ENCODE results near the gene PLXNB2.

PLXNB2 gene

DNA sequence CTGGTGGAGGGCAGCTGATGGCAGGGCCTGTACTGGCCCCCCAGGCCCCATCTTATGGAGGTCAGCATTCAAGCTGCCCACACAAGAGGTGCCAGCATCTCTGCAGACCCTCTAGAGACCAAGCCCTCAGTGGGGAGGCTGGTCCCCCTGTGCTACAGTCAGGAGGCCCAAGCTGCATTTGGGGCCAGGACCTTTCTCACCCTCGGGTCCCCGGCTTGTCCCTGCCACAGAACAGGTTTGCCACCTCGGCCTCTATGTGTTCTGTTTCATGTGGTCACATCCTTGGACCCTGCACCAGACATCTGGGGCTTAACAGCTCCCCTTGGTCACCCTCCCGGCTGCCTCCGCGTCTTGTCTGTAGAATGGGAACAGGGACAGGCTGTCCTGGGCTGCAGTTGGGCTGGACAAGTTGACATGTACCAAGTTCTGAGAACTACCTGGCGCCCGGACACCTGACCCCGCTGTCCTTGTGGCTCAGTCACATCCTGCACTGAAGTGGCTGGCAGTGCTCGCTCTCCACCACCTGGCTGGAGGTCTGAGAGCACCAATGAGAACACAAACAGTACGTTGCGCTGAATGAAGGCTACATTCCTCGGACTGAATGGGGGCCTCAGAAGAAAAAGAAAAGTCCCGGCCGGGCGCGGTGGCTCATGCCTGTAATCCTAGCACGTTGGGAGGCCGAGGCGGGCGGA is 2.7 kb upstream of the PLXNB2 start:
- no peak for ATAC-seq (ENCODE audit: low read depth)
- Histone ChIP-seq H3K4me1 (ENCODE audit: insufficient read depth, poor library complexity, severe bottlenecking) (peaks cover 14% of the 10 kb centered on the region), H3K27me3 (ENCODE audit: insufficient read depth, poor library complexity, severe bottlenecking) (no peaks in the 10 kb centered on the region), H3K4me3 (ENCODE audit: severe bottlenecking) (no peak overlapping the region), H3K36me3 (ENCODE audit: low read depth) (no peaks in the 10 kb centered on the region), H3K27ac (ENCODE audit: poor library complexity, severe bottlenecking) (no peak overlapping the region), H3K9me3 (ENCODE audit: severe bottlenecking) (no peaks in the 10 kb centered on the region)
- TF ChIP-seq, protein P1, sequence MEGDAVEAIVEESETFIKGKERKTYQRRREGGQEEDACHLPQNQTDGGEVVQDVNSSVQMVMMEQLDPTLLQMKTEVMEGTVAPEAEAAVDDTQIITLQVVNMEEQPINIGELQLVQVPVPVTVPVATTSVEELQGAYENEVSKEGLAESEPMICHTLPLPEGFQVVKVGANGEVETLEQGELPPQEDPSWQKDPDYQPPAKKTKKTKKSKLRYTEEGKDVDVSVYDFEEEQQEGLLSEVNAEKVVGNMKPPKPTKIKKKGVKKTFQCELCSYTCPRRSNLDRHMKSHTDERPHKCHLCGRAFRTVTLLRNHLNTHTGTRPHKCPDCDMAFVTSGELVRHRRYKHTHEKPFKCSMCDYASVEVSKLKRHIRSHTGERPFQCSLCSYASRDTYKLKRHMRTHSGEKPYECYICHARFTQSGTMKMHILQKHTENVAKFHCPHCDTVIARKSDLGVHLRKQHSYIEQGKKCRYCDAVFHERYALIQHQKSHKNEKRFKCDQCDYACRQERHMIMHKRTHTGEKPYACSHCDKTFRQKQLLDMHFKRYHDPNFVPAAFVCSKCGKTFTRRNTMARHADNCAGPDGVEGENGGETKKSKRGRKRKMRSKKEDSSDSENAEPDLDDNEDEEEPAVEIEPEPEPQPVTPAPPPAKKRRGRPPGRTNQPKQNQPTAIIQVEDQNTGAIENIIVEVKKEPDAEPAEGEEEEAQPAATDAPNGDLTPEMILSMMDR (IDR thresholded peaks at IDR 0.05; ENCODE audit: poor library complexity, severe bottlenecking): no peak
- no peak for DNase-seq (ENCODE audit: low spot score)

DNA sequence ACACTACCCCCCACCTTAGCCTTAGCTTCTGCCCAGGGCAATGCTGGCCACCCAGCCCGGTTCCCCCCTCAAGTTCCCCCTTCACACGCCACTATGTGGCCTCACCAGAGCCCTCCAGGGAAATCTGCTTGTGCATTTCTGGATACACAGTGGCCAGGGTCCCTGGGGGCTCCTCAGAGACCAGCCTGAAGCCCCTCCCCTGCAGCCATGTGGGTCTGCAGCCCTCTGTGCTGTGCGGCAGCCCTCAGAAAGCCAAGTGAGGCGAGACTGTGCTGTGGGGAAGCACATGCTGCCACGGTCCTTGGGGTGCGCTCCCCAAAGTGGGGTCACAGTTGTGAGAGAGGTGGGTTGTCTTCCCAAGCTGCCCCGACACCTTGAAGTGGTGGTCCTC is 2.1 kb upstream of the PLXNB2 start:
- Histone ChIP-seq H3K9me3 (ENCODE audit: severe bottlenecking) (no peaks in the 10 kb centered on the region), H3K36me3 (ENCODE audit: low read depth) (no peaks in the 10 kb centered on the region), H3K27me3 (ENCODE audit: insufficient read depth, poor library complexity, severe bottlenecking) (no peaks in the 10 kb centered on the region), H3K4me1 (ENCODE audit: insufficient read depth, poor library complexity, severe bottlenecking) (peaks cover 19% of the 10 kb centered on the region), H3K4me3 (ENCODE audit: severe bottlenecking) (no peak overlapping the region), H3K27ac (ENCODE audit: poor library complexity, severe bottlenecking) (peak overlapping the region; percentile 99)
- ATAC-seq (ENCODE audit: low read depth) (no peak), DNase-seq (ENCODE audit: low spot score) (no peak)
- TF ChIP-seq, protein P1 (IDR thresholded peaks at IDR 0.05; ENCODE audit: poor library complexity, severe bottlenecking): no peak

DNA sequence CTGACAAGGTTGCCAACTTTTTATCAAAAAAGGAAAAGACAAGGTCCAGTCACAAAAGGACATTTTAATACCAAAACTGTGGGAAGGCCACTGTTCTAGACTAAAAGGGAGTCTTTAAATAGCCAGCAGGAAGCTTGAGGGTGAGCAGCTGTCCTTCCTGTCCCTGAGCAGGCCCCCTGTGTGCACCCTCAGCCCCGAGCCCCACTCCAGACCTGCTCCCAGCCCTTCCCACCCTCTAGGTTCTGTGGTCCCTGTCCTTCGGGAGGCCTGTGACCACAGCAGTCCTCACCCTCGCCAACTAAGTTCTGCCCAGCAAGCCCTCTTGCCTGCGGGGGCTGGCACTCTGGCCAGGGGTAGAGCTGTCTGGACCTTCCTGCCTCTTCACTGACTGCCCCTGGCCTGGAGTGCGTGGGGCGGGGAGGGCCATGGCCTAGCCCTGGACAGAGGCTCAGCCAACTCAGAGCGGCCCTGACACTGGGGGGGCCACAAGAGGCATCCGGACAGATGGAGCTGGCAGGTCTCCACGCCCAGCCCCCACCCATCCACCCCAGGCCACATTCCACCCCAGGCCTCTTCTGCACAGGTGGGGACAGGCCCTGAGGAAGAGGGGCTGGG is 1.6 kb upstream of the PLXNB2 start:
- no peak overlapping the region for H3K4me3 ChIP-seq (ENCODE audit: severe bottlenecking)
- H3K4me1 ChIP-seq (ENCODE audit: insufficient read depth, poor library complexity, severe bottlenecking): peaks cover 17% of the 10 kb centered on the region
- no peak for ATAC-seq (ENCODE audit: low read depth)
- no peak for DNase-seq (ENCODE audit: low spot score)
- H3K36me3 ChIP-seq (ENCODE audit: low read depth): no peaks in the 10 kb centered on the region
- no peaks in the 10 kb centered on the region for H3K9me3 ChIP-seq (ENCODE audit: severe bottlenecking)
- H3K27me3 ChIP-seq (ENCODE audit: insufficient read depth, poor library complexity, severe bottlenecking): no peaks in the 10 kb centered on the region
- peak overlapping the region; percentile 99 for H3K27ac ChIP-seq (ENCODE audit: poor library complexity, severe bottlenecking)
- TF ChIP-seq, protein P1 (IDR thresholded peaks at IDR 0.05; ENCODE audit: poor library complexity, severe bottlenecking): no peak

DNA sequence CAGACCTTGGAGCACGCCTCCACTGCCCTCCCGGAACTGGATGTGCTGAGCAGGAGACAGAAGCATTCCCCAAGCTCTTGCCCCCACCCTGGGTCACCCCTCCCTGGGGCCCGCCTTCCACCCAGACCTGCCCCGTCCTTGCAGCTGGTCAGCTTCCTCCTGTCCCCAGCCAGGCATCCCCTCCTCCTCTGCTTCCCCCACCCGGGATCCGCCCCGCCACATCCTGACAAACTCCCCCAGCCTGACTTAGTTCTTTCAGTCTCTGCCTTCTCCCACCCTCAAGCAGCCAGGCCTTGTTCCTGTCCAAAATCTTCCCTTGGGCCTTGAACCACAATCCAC is 1.1 kb upstream of the PLXNB2 start:
- TF ChIP-seq, protein P1 (IDR thresholded peaks at IDR 0.05; ENCODE audit: poor library complexity, severe bottlenecking): no peak
- peak overlapping the region; percentile 99 for H3K27ac ChIP-seq (ENCODE audit: poor library complexity, severe bottlenecking)
- no peak overlapping the region for H3K4me3 ChIP-seq (ENCODE audit: severe bottlenecking)
- H3K9me3 ChIP-seq (ENCODE audit: severe bottlenecking): no peaks in the 10 kb centered on the region
- peaks cover 19% of the 10 kb centered on the region for H3K4me1 ChIP-seq (ENCODE audit: insufficient read depth, poor library complexity, severe bottlenecking)
- H3K36me3 ChIP-seq (ENCODE audit: low read depth): peaks cover under 1% of the 10 kb centered on the region
- ATAC-seq (ENCODE audit: low read depth) (no peak), DNase-seq (ENCODE audit: low spot score) (no peak)
- no peaks in the 10 kb centered on the region for H3K27me3 ChIP-seq (ENCODE audit: insufficient read depth, poor library complexity, severe bottlenecking)
